Fibroblast of the conjunctiva (primary cell): ENCODE data around the gene SH3TC2.

Experiments used
- DNase-seq: peaks from one replicate; pipeline ENCODE4 v3.0.0-alpha.2; 2010; ENCODE audit warnings: low read depth

SH3TC2 gene

GRCh38 chr5:148999741-149000140, 63.1 kb downstream of the SH3TC2 start:
- DNase-seq: no peak

- DNase-seq: peak; percentile 60
Measured at GRCh38 chr5:148998174-148998797, 64.6 kb downstream of the SH3TC2 start.

- no peak for DNase-seq
Measured at GRCh38 chr5:148996270-148996669, 66.6 kb downstream of the SH3TC2 start.

- DNase-seq: no peak
Measured at GRCh38 chr5:148995791-148996190, 67.1 kb downstream of the SH3TC2 start.

- no peak for DNase-seq
Measured at GRCh38 chr5:148993283-148993936, 69.5 kb downstream of the SH3TC2 start.

- no peak for DNase-seq
Measured at GRCh38 chr5:148992265-148992664, 70.6 kb downstream of the SH3TC2 start.

- DNase-seq: no peak
Measured at GRCh38 chr5:148991566-148991965, 71.3 kb downstream of the SH3TC2 start.

GRCh38 chr5:148990817-148991216, 72.0 kb downstream of the SH3TC2 start:
- DNase-seq: no peak

GRCh38 chr5:148989567-148989966, 73.3 kb downstream of the SH3TC2 start:
- DNase-seq: no peak

- no peak for DNase-seq
Measured at GRCh38 chr5:148988328-148988727, 74.5 kb downstream of the SH3TC2 start.

- no peak for DNase-seq
Measured at GRCh38 chr5:148986636-148987035, 76.2 kb downstream of the SH3TC2 start.

- no peak for DNase-seq
Measured at GRCh38 chr5:148984345-148984744, 78.5 kb downstream of the SH3TC2 start.

- no peak for DNase-seq
Measured at GRCh38 chr5:148981353-148981752, 81.5 kb downstream of the SH3TC2 start.

- no peak for DNase-seq
Measured at GRCh38 chr5:148980731-148981130, 82.1 kb downstream of the SH3TC2 start.

GRCh38 chr5:148979083-148979723, 83.7 kb downstream of the SH3TC2 start:
- DNase-seq: no peak

- DNase-seq: no peak
Measured at GRCh38 chr5:148978370-148979082, 84.3 kb downstream of the SH3TC2 start.

- no peak for DNase-seq
Measured at GRCh38 chr5:148976569-148977381, 86.1 kb downstream of the SH3TC2 start.

- DNase-seq: no peak
Measured at GRCh38 chr5:148974642-148975327, 88.1 kb downstream of the SH3TC2 start.

GRCh38 chr5:148973455-148973854, 89.4 kb downstream of the SH3TC2 start:
- peak; percentile 50 for DNase-seq

GRCh38 chr5:148972974-148973374, 89.9 kb downstream of the SH3TC2 start:
- DNase-seq: peak; percentile 47

- DNase-seq: no peak
Measured at GRCh38 chr5:148972396-148972795, 90.5 kb downstream of the SH3TC2 start.
